HG03066 (cell line): Measurements from ENCODE around the gene NOXRED1.

Source experiments
- ATAC-seq: cut with Tn5 transposase; IDR thresholded peaks from one replicate; pipeline ENCODE4 v1.9.1; 2021; ENCODE audit warnings: low read depth; ENCODE audit not compliant: unreplicated experiment

NOXRED1 gene

DNA sequence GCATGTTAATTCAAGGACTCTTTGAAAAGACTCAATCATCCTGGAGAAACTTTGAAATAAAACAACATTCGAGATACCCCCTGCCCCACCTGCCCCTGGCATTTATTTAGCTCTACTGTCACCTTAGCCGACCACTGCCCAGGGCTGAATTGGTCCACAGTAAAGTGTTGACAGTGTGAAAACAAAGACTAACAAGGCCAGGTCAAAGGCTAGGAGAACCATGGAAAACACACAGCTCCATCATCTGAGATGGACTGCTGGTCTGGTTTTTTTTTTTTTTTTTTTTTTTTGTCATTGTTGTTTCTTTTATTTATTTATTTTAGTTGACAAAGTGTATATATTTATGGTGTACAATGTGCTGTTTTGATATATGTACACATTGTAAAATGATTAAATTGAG, 76.8 kb downstream of the NOXRED1 start:
- ATAC-seq, result no peak

- no peak for ATAC-seq
These were observed 78.8 kb downstream of the NOXRED1 start for GRCh38 chr14:77344377-77344996.
